SK-N-SH (cell line): ENCODE results near the gene ORC1. TPM values are rescaled to one million over a fixed set of nuclear protein-coding genes. Genes with fewer than 3 reads are reported as not detected.
A peak's percentile ranks its signal among the peaks of the same experiment; 100 is the strongest.

ENCODE experiments used
- CTCF ChIA-PET: fragments of 300-600, 350-600 bp; formaldehyde crosslinking; extraction: SDS; loops from one replicate; lab custom pipeline; 2021; lab: Yijun Ruan, JAX
- POLR2A ChIA-PET: fragments of 350-600 bp; sonication (Branson Sonifier 250); formaldehyde crosslinking; extraction: SDS; loops from one replicate; lab custom pipeline; 2020; ENCODE audit warnings: antibody characterized with exemption, inconsistent platforms; lab: Yijun Ruan, JAX
- DNase-seq: peaks from one replicate; pipeline ENCODE4 v3.0.0; 2012
- H2AFZ ChIP-seq: fragments of 200-600 bp; sonication (generic); 2 replicates; pipeline ENCODE4 v1.8.1; 2016; ENCODE audit warnings: antibody characterized with exemption, mild to moderate bottlenecking, low read depth
- H3F3A ChIP-seq: fragments of 200-600 bp; sonication (generic); replicated peaks from 2 replicates; pipeline ENCODE3; 2016; ENCODE audit warnings: antibody characterized with exemption, mild to moderate bottlenecking; ENCODE audit not compliant: insufficient read depth
- H3K27ac ChIP-seq, 2 experiments: fragments of 200-500 bp in 1 of 2; fragments of 200-600 bp in 1 of 2; sonication (Bioruptor generic) in 1 of 2; sonication (generic), shearing (Covaris generic) in 1 of 2; 2 replicates each; pipeline versions ENCODE4 v1.5.1 to v1.6.1; 2014 to 2016; ENCODE audit warnings: low read depth in 2 of 2, inconsistent platforms in 1 of 2, low read length in 1 of 2, mild to moderate bottlenecking in 1 of 2, mixed read lengths in 1 of 2
- H3K27me3 ChIP-seq: fragments of 200-600 bp; sonication (generic), shearing (Covaris generic); 2 replicates; pipeline ENCODE4 v1.6.1; 2016; ENCODE audit warnings: mixed run types; ENCODE audit not compliant: insufficient read depth
- H3K36me3 ChIP-seq, 2 experiments: fragments of 200-500 bp in 1 of 2; fragments of 200-600 bp in 1 of 2; sonication (Bioruptor generic) in 1 of 2; sonication (generic) in 1 of 2; replicated peaks in 1 of 2; 2 replicates each; pipeline versions ENCODE3 to v1.5.1; 2014 to 2016; ENCODE audit warnings: low read length in 1 of 2, mild to moderate bottlenecking in 1 of 2; ENCODE audit not compliant: insufficient read depth in 2 of 2, control insufficient read depth in 1 of 2
- H3K4me1 ChIP-seq, 2 experiments: fragments of 200-500 bp in 1 of 2; fragments of 200-600 bp in 1 of 2; sonication (Bioruptor generic) in 1 of 2; sonication (generic), shearing (Covaris generic) in 1 of 2; 2 replicates each; pipeline versions ENCODE4 v1.5.1 to v1.6.1; 2014 to 2016; ENCODE audit warnings: low read depth in 1 of 2, low read length in 1 of 2, mixed run types in 1 of 2; ENCODE audit not compliant: insufficient read depth in 2 of 2, control insufficient read depth in 1 of 2
- H3K4me2 ChIP-seq: fragments of 200-600 bp; sonication (generic), shearing (Covaris generic); 2 replicates; pipeline ENCODE4 v1.6.1; 2017; ENCODE audit warnings: mixed run types
- H3K4me3 ChIP-seq, 2 experiments: fragments of 200-500 bp in 1 of 2; fragments of 200-600 bp in 1 of 2; sonication (Bioruptor generic) in 1 of 2; sonication (generic), shearing (Covaris generic) in 1 of 2; 2 replicates each; pipeline versions ENCODE4 v1.5.1 to v1.8.1; 2014 to 2016; ENCODE audit warnings: low read depth in 2 of 2, inconsistent platforms in 1 of 2, low read length in 1 of 2, mild to moderate bottlenecking in 1 of 2, mixed read lengths in 1 of 2, moderate library complexity in 1 of 2
- H3K79me2 ChIP-seq: fragments of 200-600 bp; sonication (generic); 2 replicates; pipeline ENCODE4 v1.8.1; 2017; ENCODE audit warnings: mild to moderate bottlenecking; ENCODE audit not compliant: insufficient read depth
- H3K9ac ChIP-seq: fragments of 200-600 bp; sonication (generic); 2 replicates; pipeline ENCODE4 v1.6.1; 2017; ENCODE audit warnings: mixed run types
- H3K9me2 ChIP-seq: fragments of 200-600 bp; sonication (generic); 2 replicates; pipeline ENCODE4 v1.6.1; 2017; ENCODE audit warnings: mixed run types
- H3K9me3 ChIP-seq: fragments of 200-600 bp; sonication (generic); 2 replicates; pipeline ENCODE4 v1.6.1; 2017; ENCODE audit warnings: mixed run types, mild to moderate bottlenecking, moderate library complexity
- H4K20me1 ChIP-seq: fragments of 200-600 bp; sonication (generic); 2 replicates; pipeline ENCODE4 v1.6.1; 2017; ENCODE audit warnings: mild to moderate bottlenecking, mixed run types; ENCODE audit not compliant: insufficient read depth
- CHD2 ChIP-seq: fragments of 150-350 bp; IDR thresholded peaks from 2 replicates; pipeline ENCODE4 v1.6.1; 2018; ENCODE audit warnings: low read length; ENCODE audit not compliant: partially characterized antibody
- ELF1 ChIP-seq: IDR thresholded peaks from 2 replicates; pipeline ENCODE4 v1.4.0; 2012
- EP300 ChIP-seq, 2 experiments: IDR thresholded peaks; 2 replicates each; pipeline versions ENCODE4 v1.4.0 to v1.6.1; 2012; ENCODE audit warnings: borderline replicate concordance in 1 of 2, low read depth in 1 of 2, low read length in 1 of 2
- EZH2phosphoT487 ChIP-seq: fragments of 200-600 bp; sonication (generic); IDR thresholded peaks from 2 replicates; pipeline ENCODE4 v1.6.1; 2017; ENCODE audit warnings: low read depth, mixed run types, mild to moderate bottlenecking, antibody characterized with exemption, moderate library complexity, borderline replicate concordance
- JUND ChIP-seq: IDR thresholded peaks from 2 replicates; pipeline ENCODE4 v1.4.0; 2012
- MEF2A ChIP-seq: IDR thresholded peaks from 2 replicates; pipeline ENCODE4 v1.4.0; 2012; ENCODE audit warnings: low read depth, borderline replicate concordance
- MXI1 ChIP-seq: IDR thresholded peaks from 2 replicates; pipeline ENCODE4 v1.6.1; 2012; ENCODE audit warnings: mild to moderate bottlenecking, low read depth, low read length, improper control_type of control experiment
- POLR2AphosphoS5 ChIP-seq: IDR thresholded peaks from 2 replicates; pipeline ENCODE4 v1.6.1; 2012; ENCODE audit warnings: low read depth, low read length
- RCOR1 ChIP-seq: fragments of 150-350 bp; IDR thresholded peaks from 2 replicates; pipeline ENCODE4 v1.6.1; 2017; ENCODE audit warnings: antibody characterized with exemption, low read length
- RFX5 ChIP-seq: IDR thresholded peaks from 2 replicates; pipeline ENCODE4 v1.6.1; 2012; ENCODE audit warnings: mild to moderate bottlenecking, improper control_type of control experiment, low read length
- RXRA ChIP-seq: IDR thresholded peaks from 2 replicates; pipeline ENCODE4 v1.4.0; 2012; ENCODE audit warnings: low read depth, mild to moderate bottlenecking, borderline replicate concordance
- SIN3A ChIP-seq: IDR thresholded peaks from 2 replicates; pipeline ENCODE4 v1.6.1; 2012; ENCODE audit warnings: low read depth, mild to moderate bottlenecking, low read length, moderate library complexity, borderline replicate concordance
- SMC3 ChIP-seq: IDR thresholded peaks from 2 replicates; pipeline ENCODE4 v1.6.1; 2012; ENCODE audit warnings: low read depth, low read length, improper control_type of control experiment
- TAF1 ChIP-seq: IDR thresholded peaks from 2 replicates; pipeline ENCODE4 v1.6.1; 2012; ENCODE audit warnings: low read depth, mild to moderate bottlenecking, low read length, moderate library complexity, borderline replicate concordance
- TCF12 ChIP-seq: IDR thresholded peaks from 2 replicates; pipeline ENCODE4 v1.4.0; 2012
- TEAD4 ChIP-seq: IDR thresholded peaks from 2 replicates; pipeline ENCODE4 v1.4.0; 2012; ENCODE audit warnings: mild to moderate bottlenecking, borderline replicate concordance; ENCODE audit not compliant: insufficient read depth
- USF1 ChIP-seq: IDR thresholded peaks from 2 replicates; pipeline ENCODE4 v1.4.0; 2012; ENCODE audit warnings: low read depth, borderline replicate concordance
- YY1 ChIP-seq: IDR thresholded peaks from 2 replicates; pipeline ENCODE4 v1.4.0; 2012; ENCODE audit warnings: low read depth, mild to moderate bottlenecking
- ZBTB33 ChIP-seq: IDR thresholded peaks from 2 replicates; pipeline ENCODE4 v1.4.0; 2012; ENCODE audit warnings: low read depth, borderline replicate concordance
- WGBS: methylation state at CpG from one replicate; pipeline ENCODE4 v1.1.6; 2017; ENCODE audit warnings: low lambda C conversion rate; 5-methylcytosine and 5-hydroxymethylcytosine counted together
- polyA plus RNA-seq, 3 experiments: library from polyadenylated mRNA; depleted of rRNA; stranded (reverse); fragments of >200 nt; gene quantifications; 2 replicates each; pipeline ENCODE4 v1.2.3, GENCODE V29; 2012
- TF ChIP-seq, protein P1 (sequence below): fragments of 150-350 bp; IDR thresholded peaks from 2 replicates; pipeline ENCODE4 v1.6.1; 2017; ENCODE audit warnings: antibody characterized with exemption, low read length, low read depth, borderline replicate concordance

Gene ORC1
- polyA plus RNA-seq, 1 of the 3 experiments (the other 2 are of a cell fraction): 5.2 TPM

- H3K79me2 ChIP-seq: no peaks in the 10 kb centered on the region
- CTCF ChIA-PET: no interaction called here
- H3K9ac ChIP-seq: no peak overlapping the region
- H3K4me1 ChIP-seq: no peaks in the 10 kb centered on the region
- TF ChIP-seq SIN3A (no peak), ZBTB33 (no peak), TAF1 (no peak), RXRA (no peak), ELF1 (no peak), TCF12 (no peak), MXI1 (no peak), MEF2A (no peak)
- no peak overlapping the region for H3K4me2 ChIP-seq
- POLR2A ChIA-PET: no interaction called here
- 96% methylated on average over 10 of the region's 10 CpGs for whole genome bisulfite sequencing
- H2AFZ ChIP-seq: no peak overlapping the region
- no peaks in the 10 kb centered on the region for H4K20me1 ChIP-seq
- no peaks in the 10 kb centered on the region for H3K27me3 ChIP-seq
- no peak overlapping the region for H3K27ac ChIP-seq
- peaks cover 81 to 92% of the 10 kb centered on the region in 2 experiments for H3K36me3 ChIP-seq
- H3K4me3 ChIP-seq: no peak overlapping the region
- no peak for DNase-seq
- no peaks in the 10 kb centered on the region for H3K9me2 ChIP-seq
- peaks cover 4% of the 10 kb centered on the region for H3F3A ChIP-seq
- H3K9me3 ChIP-seq: no peaks in the 10 kb centered on the region
Measured at GRCh38 chr1:52413410-52413989, 9.3 kb upstream of the ORC1 start.

DNA sequence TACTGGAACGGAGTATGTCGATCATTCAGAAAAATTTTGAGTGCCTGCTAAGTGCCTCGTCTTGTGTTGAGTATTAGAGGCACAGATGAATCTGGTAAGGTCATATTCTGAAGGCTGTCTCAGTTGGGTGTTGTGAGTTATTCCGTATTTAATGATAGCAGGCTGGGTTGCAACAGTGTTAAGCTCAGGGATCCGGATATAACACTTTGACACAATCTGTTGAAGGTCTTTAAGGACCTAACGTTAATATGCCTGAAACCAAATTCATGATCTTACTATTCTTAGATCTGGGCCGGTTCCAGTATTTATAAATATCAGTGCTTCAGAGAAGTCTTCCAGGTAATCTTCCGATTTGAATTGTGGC is 734 bp upstream of the ORC1 start:
- DNase-seq: no peak
- Histone ChIP-seq H3K4me3 (peak overlapping the region; percentile 92 to 97), H3K9me2 (no peaks in the 10 kb centered on the region), H3K27ac (peak overlapping the region; percentile 92 to 95), H4K20me1 (no peaks in the 10 kb centered on the region), H3K9me3 (no peaks in the 10 kb centered on the region), H3K9ac (peak overlapping the region; percentile 92), H3K79me2 (peaks cover 55% of the 10 kb centered on the region), H2AFZ (peak overlapping the region; percentile 91), H3K4me2 (peak overlapping the region; percentile 78), H3K27me3 (no peaks in the 10 kb centered on the region), H3F3A (no peaks in the 10 kb centered on the region), H3K4me1 (peaks cover 6 to 14% of the 10 kb centered on the region in 2 experiments; a peak in 2 of 4 replicates), H3K36me3 (peaks cover 30 to 32% of the 10 kb centered on the region in 2 experiments)
- POLR2A ChIA-PET: interaction anchor here (1.1 kb wide), 1 partner anchor 349 kb away, joined by 3 read pairs; no protein-coding TSS in a partner anchor
- WGBS: 1% methylated on average over 7 of the region's 8 CpGs
- no peak for TF ChIP-seq TEAD4
- TF ChIP-seq JUND: no peak
- no peak for TF ChIP-seq SIN3A
- no peak for TF ChIP-seq YY1
- no peak for TF ChIP-seq RCOR1
- TF ChIP-seq RFX5: no peak
- TF ChIP-seq USF1: no peak
- TF ChIP-seq EZH2phosphoT487: no peak
- TF ChIP-seq ZBTB33: no peak
- TF ChIP-seq POLR2AphosphoS5: no peak
- TF ChIP-seq SMC3: no peak
- TF ChIP-seq, protein P1, sequence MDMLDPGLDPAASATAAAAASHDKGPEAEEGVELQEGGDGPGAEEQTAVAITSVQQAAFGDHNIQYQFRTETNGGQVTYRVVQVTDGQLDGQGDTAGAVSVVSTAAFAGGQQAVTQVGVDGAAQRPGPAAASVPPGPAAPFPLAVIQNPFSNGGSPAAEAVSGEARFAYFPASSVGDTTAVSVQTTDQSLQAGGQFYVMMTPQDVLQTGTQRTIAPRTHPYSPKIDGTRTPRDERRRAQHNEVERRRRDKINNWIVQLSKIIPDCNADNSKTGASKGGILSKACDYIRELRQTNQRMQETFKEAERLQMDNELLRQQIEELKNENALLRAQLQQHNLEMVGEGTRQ: no peak
- TF ChIP-seq MXI1: no peak
- no peak for TF ChIP-seq EP300 (IDR thresholded peaks at IDR 0.05; ENCODE audit: borderline replicate concordance in 1 of 2, low read depth in 1 of 2, low read length in 1 of 2)
- no peak for TF ChIP-seq CHD2
- no peak for TF ChIP-seq MEF2A
- CTCF ChIA-PET: interaction anchor here (0.9 to 2.4 kb wide), 5 partner anchors 10 to 281 kb away, joined by 3 to 14 read pairs (median 3); no protein-coding TSS in a partner anchor
